Measurements from ENCODE around the gene CLASP2. TPM values are rescaled to one million over a fixed set of nuclear protein-coding genes. Genes with fewer than 3 reads are reported as not detected.
"Not testable (repeated sequence)": the region's sequence is repeated elsewhere in the genome, so short reads cannot be mapped to it uniquely, and the experiment has no call there.

CLASP2 gene
- total RNA-seq, 1 donor from 2014 or later = 65.0 TPM

DNA sequence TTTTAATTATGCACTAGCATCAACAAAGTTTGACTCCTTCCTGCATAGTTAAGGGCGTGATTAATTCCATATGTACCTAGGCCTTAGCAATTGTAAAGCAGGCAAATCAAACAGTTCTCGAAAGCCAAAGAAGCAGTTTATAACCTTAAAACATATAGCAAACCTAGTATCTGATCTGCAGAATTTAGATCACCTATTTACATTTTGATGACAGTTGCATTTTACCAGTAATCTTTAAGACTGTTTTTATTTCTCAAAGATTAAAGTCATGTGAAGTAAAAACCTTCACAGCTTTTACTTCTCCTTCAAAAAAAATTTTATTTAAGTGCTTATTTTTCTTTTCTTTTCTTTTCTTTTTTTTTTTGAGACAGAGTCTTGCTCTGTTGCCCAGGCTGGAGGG is 257.0 kb downstream of the CLASP2 start:
- no peak for FAIRE-seq

GRCh38 chr3:33459577-33459976 is 258.5 kb downstream of the CLASP2 start:
- FAIRE-seq; H3K27ac Mint-ChIP-seq (ENCODE audit: unreplicated experiment); H3K27me3 Mint-ChIP-seq (ENCODE audit: low read depth, unreplicated experiment); H2AFZ ChIP-seq (ENCODE audit: low read depth, low read length); H3K4me3 ChIP-seq (ENCODE audit: insufficient read depth, low read depth, low read length); H3K79me2 ChIP-seq (ENCODE audit: insufficient read depth, low read length); H3K27me3 ChIP-seq (ENCODE audit: insufficient read depth, low read length); H3K4me3 Mint-ChIP-seq (ENCODE audit: unreplicated experiment); H3K9me3 ChIP-seq (ENCODE audit: insufficient read depth, low read depth, low read length); H3K27ac ChIP-seq (ENCODE audit: low read depth, low read length); H3K4me2 ChIP-seq (ENCODE audit: low read length); DNase-seq (ENCODE audit: low read depth); H3K4me1 Mint-ChIP-seq (ENCODE audit: low read depth, unreplicated experiment); H3K36me3 ChIP-seq (ENCODE audit: insufficient read depth, low read length); H4K20me1 ChIP-seq (ENCODE audit: insufficient read depth, low read length); H3K4me1 ChIP-seq (ENCODE audit: insufficient read depth, low read length); H3K9ac ChIP-seq (ENCODE audit: low read length): not testable (repeated sequence)
- peaks cover 11% of the 10 kb centered on the region for H3K9me3 Mint-ChIP-seq (ENCODE audit: unreplicated experiment)
- peaks cover 18% of the 10 kb centered on the region for H3K36me3 Mint-ChIP-seq (ENCODE audit: low read depth, unreplicated experiment)

More for the DNA sequence above, 257.0 kb downstream of the CLASP2 start:
- Histone ChIP-seq H3K36me3 (ENCODE audit: insufficient read depth, low read length) (no peaks in the 10 kb centered on the region), H4K20me1 (ENCODE audit: insufficient read depth, low read length) (no peaks in the 10 kb centered on the region), H3K9me3 (ENCODE audit: insufficient read depth, low read depth, low read length) (no peaks in the 10 kb centered on the region), H2AFZ (ENCODE audit: low read depth, low read length) (no peak overlapping the region), H3K4me2 (ENCODE audit: low read length) (no peak overlapping the region), H3K79me2 (ENCODE audit: insufficient read depth, low read length) (no peaks in the 10 kb centered on the region), H3K27ac (ENCODE audit: low read depth, low read length) (no peak overlapping the region), H3K4me1 (ENCODE audit: insufficient read depth, low read length) (no peaks in the 10 kb centered on the region), H3K4me3 (ENCODE audit: insufficient read depth, low read depth, low read length) (no peak overlapping the region), H3K27me3 (ENCODE audit: insufficient read depth, low read length) (no peaks in the 10 kb centered on the region), H3K9ac (ENCODE audit: low read length) (no peak overlapping the region)
- Mint-ChIP-seq H3K4me3 (ENCODE audit: unreplicated experiment) (no peak overlapping the region), H3K4me1 (ENCODE audit: low read depth, unreplicated experiment) (no peaks in the 10 kb centered on the region), H3K36me3 (ENCODE audit: low read depth, unreplicated experiment) (peaks cover 13% of the 10 kb centered on the region), H3K27ac (ENCODE audit: unreplicated experiment) (no peak overlapping the region), H3K9me3 (ENCODE audit: unreplicated experiment) (peaks cover 13% of the 10 kb centered on the region), H3K27me3 (ENCODE audit: low read depth, unreplicated experiment) (no peaks in the 10 kb centered on the region)
- TF ChIP-seq EZH2 (IDR thresholded peaks at IDR 0.05; ENCODE audit: insufficient read depth, low read length) = no peak
- no peak for TF ChIP-seq CTCF (IDR thresholded peaks at IDR 0.05; ENCODE audit: insufficient read depth, low read depth, low read length)
- DNase-seq (ENCODE audit: low read depth) = no peak

DNA sequence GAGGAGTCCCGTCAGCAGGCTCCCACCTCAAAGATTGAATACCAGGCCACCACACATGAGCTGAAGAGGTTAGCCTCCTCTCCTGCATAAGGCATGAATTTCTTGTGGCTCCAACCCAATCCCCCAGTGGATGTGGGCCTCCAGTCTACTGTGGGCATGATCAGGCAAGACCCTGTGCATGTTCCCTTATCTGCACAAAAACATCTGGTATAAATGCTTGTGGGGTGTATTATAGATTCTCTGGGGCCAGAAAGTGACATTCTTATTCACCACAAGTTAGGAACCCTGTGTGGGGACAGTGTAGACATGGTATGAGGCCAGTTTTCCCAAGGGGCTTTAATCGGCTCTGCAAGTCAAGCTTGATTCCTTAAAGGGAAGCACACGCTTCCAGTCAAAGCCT is 259.6 kb downstream of the CLASP2 start:
- Histone ChIP-seq H3K4me3 (ENCODE audit: insufficient read depth, low read depth, low read length) (no peak overlapping the region), H3K4me2 (ENCODE audit: low read length) (no peak overlapping the region), H3K9ac (ENCODE audit: low read length) (no peak overlapping the region), H3K27ac (ENCODE audit: low read depth, low read length) (no peak overlapping the region), H4K20me1 (ENCODE audit: insufficient read depth, low read length) (no peaks in the 10 kb centered on the region), H3K9me3 (ENCODE audit: insufficient read depth, low read depth, low read length) (no peaks in the 10 kb centered on the region), H3K36me3 (ENCODE audit: insufficient read depth, low read length) (no peaks in the 10 kb centered on the region), H2AFZ (ENCODE audit: low read depth, low read length) (no peak overlapping the region), H3K27me3 (ENCODE audit: insufficient read depth, low read length) (no peaks in the 10 kb centered on the region), H3K4me1 (ENCODE audit: insufficient read depth, low read length) (no peaks in the 10 kb centered on the region), H3K79me2 (ENCODE audit: insufficient read depth, low read length) (no peaks in the 10 kb centered on the region)
- H3K27ac Mint-ChIP-seq (ENCODE audit: unreplicated experiment) = no peak overlapping the region
- H3K27me3 Mint-ChIP-seq (ENCODE audit: low read depth, unreplicated experiment) = no peaks in the 10 kb centered on the region
- H3K9me3 Mint-ChIP-seq (ENCODE audit: unreplicated experiment) = peaks cover 15% of the 10 kb centered on the region
- DNase-seq (ENCODE audit: low read depth) = no peak
- H3K4me3 Mint-ChIP-seq (ENCODE audit: unreplicated experiment) = no peak overlapping the region
- H3K36me3 Mint-ChIP-seq (ENCODE audit: low read depth, unreplicated experiment) = peaks cover 24% of the 10 kb centered on the region
- no peak for FAIRE-seq
- TF ChIP-seq CTCF (IDR thresholded peaks at IDR 0.05; ENCODE audit: insufficient read depth, low read depth, low read length) = no peak
- TF ChIP-seq EZH2 (IDR thresholded peaks at IDR 0.05; ENCODE audit: insufficient read depth, low read length) = no peak
- H3K4me1 Mint-ChIP-seq (ENCODE audit: low read depth, unreplicated experiment) = no peaks in the 10 kb centered on the region
